Measurements from ENCODE around the gene RAET1E. TPM values are rescaled to one million over a fixed set of nuclear protein-coding genes. Genes with fewer than 3 reads are reported as not detected.
"Not testable (repeated sequence)": the region's sequence is repeated elsewhere in the genome, so short reads cannot be mapped to it uniquely, and the experiment has no call there.

Gene RAET1E
- total and polyA plus RNA-seq, 4 donors: 0.18 to 1.7 (median 0.65) TPM; not detected in 1

- DNase-seq; H3K27me3 ChIP-seq (ENCODE audit: control insufficient read depth in 1 of 2, insufficient read depth in 2 of 2, low read length in 1 of 2); H3K36me3 ChIP-seq (ENCODE audit: control insufficient read depth in 1 of 2, insufficient read depth in 2 of 2, low read length in 1 of 2); ATAC-seq (ENCODE audit: low FRiP score); H3K4me3 ChIP-seq (ENCODE audit: low read length in 2 of 2); intact Hi-C loops (cut with DNase I); H3K4me1 ChIP-seq (ENCODE audit: control insufficient read depth in 1 of 2, insufficient read depth in 2 of 2, low read length in 2 of 2); H3K9me3 ChIP-seq (ENCODE audit: control insufficient read depth, low read length); H3K27ac ChIP-seq (ENCODE audit: low read depth in 1 of 2, low read length in 2 of 2): not testable (repeated sequence)
- 78 to 85% methylated on average over 6 of the region's 6 CpGs for WGBS, 2 donors
These were observed 6.0 kb downstream of the RAET1E start for GRCh38 chr6:149891864-149892263.

- Histone ChIP-seq H3K27me3 (ENCODE audit: control insufficient read depth in 1 of 2, insufficient read depth in 2 of 2, low read length in 1 of 2) (no peaks in the 10 kb centered on the region), H3K4me1 (ENCODE audit: control insufficient read depth in 1 of 2, insufficient read depth in 2 of 2, low read length in 2 of 2) (no peaks in the 10 kb centered on the region), H3K36me3 (ENCODE audit: control insufficient read depth in 1 of 2, insufficient read depth in 2 of 2, low read length in 1 of 2) (no peaks in the 10 kb centered on the region), H3K4me3 (ENCODE audit: low read length in 2 of 2) (no peak overlapping the region), H3K9me3 (ENCODE audit: control insufficient read depth, low read length) (no peaks in the 10 kb centered on the region), H3K27ac (ENCODE audit: low read depth in 1 of 2, low read length in 2 of 2) (no peak overlapping the region)
- ATAC-seq (ENCODE audit: low FRiP score) (no peak), DNase-seq (no peak)
- 87 to 94% methylated on average over 3 of the region's 3 CpGs for WGBS, 2 donors
- intact Hi-C loops (cut with DNase I): no loop called here
These were observed 6.7 kb downstream of the RAET1E start for GRCh38 chr6:149891259-149891658.

GRCh38 chr6:149890629-149891045 lies 7.3 kb downstream of the RAET1E start:
- H3K27me3 ChIP-seq (ENCODE audit: control insufficient read depth in 1 of 2, insufficient read depth in 2 of 2, low read length in 1 of 2): no peaks in the 10 kb centered on the region
- H3K4me3 ChIP-seq (ENCODE audit: low read length in 2 of 2): no peak overlapping the region
- ATAC-seq (ENCODE audit: low FRiP score): no peak
- H3K36me3 ChIP-seq (ENCODE audit: control insufficient read depth in 1 of 2, insufficient read depth in 2 of 2, low read length in 1 of 2): no peaks in the 10 kb centered on the region
- intact Hi-C loops (cut with DNase I): no loop called here
- 65 to 69% methylated on average over 6 of the region's 6 CpGs for WGBS, 2 donors
- no peaks in the 10 kb centered on the region for H3K9me3 ChIP-seq (ENCODE audit: control insufficient read depth, low read length)
- H3K4me1 ChIP-seq (ENCODE audit: control insufficient read depth in 1 of 2, insufficient read depth in 2 of 2, low read length in 2 of 2): no peaks in the 10 kb centered on the region
- no peak for DNase-seq
- H3K27ac ChIP-seq (ENCODE audit: low read depth in 1 of 2, low read length in 2 of 2): no peak overlapping the region

GRCh38 chr6:149889326-149889725 lies 8.6 kb downstream of the RAET1E start:
- no peaks in the 10 kb centered on the region for H3K4me1 ChIP-seq (ENCODE audit: control insufficient read depth in 1 of 2, insufficient read depth in 2 of 2, low read length in 2 of 2)
- no peaks in the 10 kb centered on the region for H3K27me3 ChIP-seq (ENCODE audit: control insufficient read depth in 1 of 2, insufficient read depth in 2 of 2, low read length in 1 of 2)
- no peak overlapping the region for H3K27ac ChIP-seq (ENCODE audit: low read depth in 1 of 2, low read length in 2 of 2)
- intact Hi-C loops (cut with DNase I): no loop called here
- ATAC-seq (ENCODE audit: low FRiP score): no peak
- DNase-seq: no peak
- H3K4me3 ChIP-seq (ENCODE audit: low read length in 2 of 2): no peak overlapping the region
- WGBS, 2 donors: 81 to 86% methylated on average over 7 of the region's 7 CpGs
- H3K9me3 ChIP-seq (ENCODE audit: control insufficient read depth, low read length): no peaks in the 10 kb centered on the region
- H3K36me3 ChIP-seq (ENCODE audit: control insufficient read depth in 1 of 2, insufficient read depth in 2 of 2, low read length in 1 of 2): no peaks in the 10 kb centered on the region

- Histone ChIP-seq H3K4me3 (ENCODE audit: low read length in 2 of 2) (no peak overlapping the region), H3K4me1 (ENCODE audit: control insufficient read depth in 1 of 2, insufficient read depth in 2 of 2, low read length in 2 of 2) (no peaks in the 10 kb centered on the region), H3K9me3 (ENCODE audit: control insufficient read depth, low read length) (no peaks in the 10 kb centered on the region), H3K36me3 (ENCODE audit: control insufficient read depth in 1 of 2, insufficient read depth in 2 of 2, low read length in 1 of 2) (no peaks in the 10 kb centered on the region), H3K27ac (ENCODE audit: low read depth in 1 of 2, low read length in 2 of 2) (no peak overlapping the region), H3K27me3 (ENCODE audit: control insufficient read depth in 1 of 2, insufficient read depth in 2 of 2, low read length in 1 of 2) (no peaks in the 10 kb centered on the region)
- 81 to 86% methylated on average over 1 of the region's 1 CpG for WGBS, 2 donors
- DNase-seq (no peak), ATAC-seq (ENCODE audit: low FRiP score) (no peak)
- intact Hi-C loops (cut with DNase I): no loop called here
These were observed 9.3 kb downstream of the RAET1E start for GRCh38 chr6:149888659-149889058.

GRCh38 chr6:149888093-149888492 lies 9.8 kb downstream of the RAET1E start:
- no peak for ATAC-seq (ENCODE audit: low FRiP score)
- Histone ChIP-seq H3K27ac (ENCODE audit: low read depth in 1 of 2, low read length in 2 of 2) (no peak overlapping the region), H3K9me3 (ENCODE audit: control insufficient read depth, low read length) (no peaks in the 10 kb centered on the region), H3K4me3 (ENCODE audit: low read length in 2 of 2) (no peak overlapping the region), H3K4me1 (ENCODE audit: control insufficient read depth in 1 of 2, insufficient read depth in 2 of 2, low read length in 2 of 2) (no peaks in the 10 kb centered on the region), H3K27me3 (ENCODE audit: control insufficient read depth in 1 of 2, insufficient read depth in 2 of 2, low read length in 1 of 2) (no peaks in the 10 kb centered on the region), H3K36me3 (ENCODE audit: control insufficient read depth in 1 of 2, insufficient read depth in 2 of 2, low read length in 1 of 2) (no peaks in the 10 kb centered on the region)
- intact Hi-C loops (cut with DNase I): no loop called here
- 74 to 81% methylated on average over 9 of the region's 9 CpGs for WGBS, 2 donors
- no peak for DNase-seq

GRCh38 chr6:149887343-149887742 lies 10.6 kb downstream of the RAET1E start:
- no peak overlapping the region for H3K4me3 ChIP-seq (ENCODE audit: low read length in 2 of 2)
- no peak overlapping the region for H3K27ac ChIP-seq (ENCODE audit: low read depth in 1 of 2, low read length in 2 of 2)
- H3K27me3 ChIP-seq (ENCODE audit: control insufficient read depth in 1 of 2, insufficient read depth in 2 of 2, low read length in 1 of 2): no peaks in the 10 kb centered on the region
- H3K4me1 ChIP-seq (ENCODE audit: control insufficient read depth in 1 of 2, insufficient read depth in 2 of 2, low read length in 2 of 2): no peaks in the 10 kb centered on the region
- no peaks in the 10 kb centered on the region for H3K36me3 ChIP-seq (ENCODE audit: control insufficient read depth in 1 of 2, insufficient read depth in 2 of 2, low read length in 1 of 2)
- WGBS, 2 donors: 85 to 90% methylated on average over 3 of the region's 3 CpGs
- intact Hi-C loops (cut with DNase I): no loop called here
- DNase-seq (no peak), ATAC-seq (ENCODE audit: low FRiP score) (no peak)
- no peaks in the 10 kb centered on the region for H3K9me3 ChIP-seq (ENCODE audit: control insufficient read depth, low read length)

- DNase-seq (no peak), ATAC-seq (ENCODE audit: low FRiP score) (no peak)
- WGBS, 2 donors: 88 to 95% methylated on average over 3 of the region's 3 CpGs
- Histone ChIP-seq H3K4me3 (ENCODE audit: low read length in 2 of 2) (no peak overlapping the region), H3K4me1 (ENCODE audit: control insufficient read depth in 1 of 2, insufficient read depth in 2 of 2, low read length in 2 of 2) (no peaks in the 10 kb centered on the region), H3K9me3 (ENCODE audit: control insufficient read depth, low read length) (no peaks in the 10 kb centered on the region), H3K36me3 (ENCODE audit: control insufficient read depth in 1 of 2, insufficient read depth in 2 of 2, low read length in 1 of 2) (no peaks in the 10 kb centered on the region), H3K27me3 (ENCODE audit: control insufficient read depth in 1 of 2, insufficient read depth in 2 of 2, low read length in 1 of 2) (no peaks in the 10 kb centered on the region), H3K27ac (ENCODE audit: low read depth in 1 of 2, low read length in 2 of 2) (no peak overlapping the region)
- intact Hi-C loops (cut with DNase I): no loop called here
These were observed 12.0 kb downstream of the RAET1E start for GRCh38 chr6:149885888-149886287.

GRCh38 chr6:149884617-149885016 lies 13.3 kb downstream of the RAET1E start:
- WGBS, 2 donors: 77 to 78% methylated on average over 7 of the region's 7 CpGs
- H3K4me1 ChIP-seq (ENCODE audit: control insufficient read depth in 1 of 2, insufficient read depth in 2 of 2, low read length in 2 of 2): no peaks in the 10 kb centered on the region
- ATAC-seq (ENCODE audit: low FRiP score) (no peak), DNase-seq (no peak)
- no peak overlapping the region for H3K27ac ChIP-seq (ENCODE audit: low read depth in 1 of 2, low read length in 2 of 2)
- no peaks in the 10 kb centered on the region for H3K27me3 ChIP-seq (ENCODE audit: control insufficient read depth in 1 of 2, insufficient read depth in 2 of 2, low read length in 1 of 2)
- intact Hi-C loops (cut with DNase I): no loop called here
- H3K9me3 ChIP-seq (ENCODE audit: control insufficient read depth, low read length): no peaks in the 10 kb centered on the region
- H3K36me3 ChIP-seq (ENCODE audit: control insufficient read depth in 1 of 2, insufficient read depth in 2 of 2, low read length in 1 of 2): no peaks in the 10 kb centered on the region
- H3K4me3 ChIP-seq (ENCODE audit: low read length in 2 of 2): no peak overlapping the region

Data from aorta (tissue), 5 donors.